ENCODE data around the gene SDC3. TPM values are rescaled to one million over a fixed set of nuclear protein-coding genes. Genes with fewer than 3 reads are reported as not detected.
"Not testable (repeated sequence)": the region's sequence is repeated elsewhere in the genome, so short reads cannot be mapped to it uniquely, and the experiment has no call there.

The SDC3 gene, protein sequence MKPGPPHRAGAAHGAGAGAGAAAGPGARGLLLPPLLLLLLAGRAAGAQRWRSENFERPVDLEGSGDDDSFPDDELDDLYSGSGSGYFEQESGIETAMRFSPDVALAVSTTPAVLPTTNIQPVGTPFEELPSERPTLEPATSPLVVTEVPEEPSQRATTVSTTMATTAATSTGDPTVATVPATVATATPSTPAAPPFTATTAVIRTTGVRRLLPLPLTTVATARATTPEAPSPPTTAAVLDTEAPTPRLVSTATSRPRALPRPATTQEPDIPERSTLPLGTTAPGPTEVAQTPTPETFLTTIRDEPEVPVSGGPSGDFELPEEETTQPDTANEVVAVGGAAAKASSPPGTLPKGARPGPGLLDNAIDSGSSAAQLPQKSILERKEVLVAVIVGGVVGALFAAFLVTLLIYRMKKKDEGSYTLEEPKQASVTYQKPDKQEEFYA
- total RNA-seq: 15.5 TPM

DNA sequence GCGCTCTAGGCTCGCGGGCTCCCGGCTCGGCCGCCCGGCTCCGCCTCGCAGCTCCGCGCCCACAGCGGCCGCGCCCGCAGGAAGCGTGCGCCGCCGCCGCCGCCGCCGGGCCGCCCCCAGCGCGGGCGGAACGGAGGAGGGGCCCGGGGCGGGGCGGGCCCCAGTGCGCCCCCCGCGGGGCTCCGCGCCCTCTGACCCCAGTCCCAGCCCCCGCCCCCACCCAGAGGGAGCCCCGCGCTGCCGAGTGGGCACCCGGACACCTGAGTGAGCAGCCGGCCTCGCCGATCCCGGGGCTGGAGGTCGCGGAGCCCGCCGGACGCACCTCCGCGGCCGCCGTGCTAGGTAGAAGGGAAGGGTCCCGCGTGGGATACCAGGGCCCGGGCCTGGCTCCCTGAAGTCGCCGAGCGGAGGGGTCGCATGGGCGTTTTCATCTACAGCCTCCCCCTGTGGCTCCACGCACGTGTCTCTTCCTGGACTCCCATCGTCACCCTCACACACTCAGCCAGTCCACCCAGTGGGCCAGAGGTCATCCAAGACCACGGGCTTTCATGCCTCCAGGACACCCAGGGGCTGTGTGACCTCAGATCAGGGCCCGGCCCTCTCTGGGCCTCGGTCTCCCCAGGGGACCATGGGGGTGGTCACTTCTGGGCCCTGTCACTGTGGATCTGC, at the start of gene SDC3:
Gene SDC3 (minus strand): TSS at position 63 of the 669 bp plus-strand sequence. CDS start 172 bp downstream, outside the sequence.
- DNase-seq: no peak

DNA sequence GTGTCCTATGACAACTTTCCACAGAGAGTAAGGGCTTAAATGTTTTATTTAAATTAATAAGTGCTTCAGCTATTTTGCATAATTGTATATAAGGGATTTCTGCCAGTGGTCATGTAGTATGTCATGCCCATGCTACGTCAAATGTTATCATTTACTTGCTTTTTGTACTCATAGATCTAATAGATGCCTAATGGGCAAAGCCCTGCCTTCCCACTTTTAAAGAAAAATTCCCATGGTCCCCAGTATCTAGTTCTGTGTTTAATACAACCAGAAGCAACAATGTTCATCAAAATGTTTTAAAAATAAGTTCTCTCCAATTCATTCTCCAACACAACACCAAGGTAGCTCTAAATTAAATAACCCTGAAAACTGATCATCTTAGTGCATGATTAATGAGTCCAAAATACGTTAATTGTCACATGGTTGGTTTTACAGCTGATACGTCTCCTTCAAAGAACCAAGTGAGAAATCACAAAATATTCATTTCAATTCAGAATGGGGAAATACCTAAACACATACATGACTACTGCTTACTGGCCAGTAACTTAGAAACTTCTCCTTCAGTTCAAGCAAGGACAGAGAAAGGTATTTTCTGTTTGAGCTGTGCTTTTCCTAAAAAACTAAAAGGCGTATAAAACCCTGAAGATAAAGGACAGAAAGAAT, 49.1 kb upstream of the SDC3 start:
- no peak for DNase-seq

DNA sequence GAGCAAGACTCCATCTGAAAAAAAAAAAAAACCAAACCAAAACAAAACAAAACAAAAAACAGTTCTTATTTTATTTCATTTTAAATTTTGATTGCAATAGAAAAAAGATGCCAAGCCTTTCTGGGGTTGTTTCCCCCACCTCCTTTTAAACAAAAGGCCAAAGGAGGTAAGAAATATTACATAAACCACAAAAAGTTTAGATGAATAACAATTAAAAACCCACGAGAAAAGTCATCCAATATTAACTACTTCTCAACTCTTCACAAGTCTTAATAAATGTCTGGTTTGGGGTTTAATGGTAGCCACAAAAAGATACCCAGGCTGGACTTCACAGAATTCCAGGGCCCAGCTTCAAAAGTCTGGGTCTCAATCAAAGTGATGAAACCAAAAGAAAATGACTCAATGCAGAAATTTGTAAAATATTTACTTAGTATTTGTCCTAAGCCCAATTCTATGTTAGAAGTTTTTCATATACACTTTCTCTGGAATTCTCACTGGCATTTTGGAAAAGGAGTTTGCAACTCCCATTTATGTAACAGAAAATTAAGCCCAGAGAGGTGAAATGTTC, 47.0 kb upstream of the SDC3 start:
- no peak for DNase-seq

DNA sequence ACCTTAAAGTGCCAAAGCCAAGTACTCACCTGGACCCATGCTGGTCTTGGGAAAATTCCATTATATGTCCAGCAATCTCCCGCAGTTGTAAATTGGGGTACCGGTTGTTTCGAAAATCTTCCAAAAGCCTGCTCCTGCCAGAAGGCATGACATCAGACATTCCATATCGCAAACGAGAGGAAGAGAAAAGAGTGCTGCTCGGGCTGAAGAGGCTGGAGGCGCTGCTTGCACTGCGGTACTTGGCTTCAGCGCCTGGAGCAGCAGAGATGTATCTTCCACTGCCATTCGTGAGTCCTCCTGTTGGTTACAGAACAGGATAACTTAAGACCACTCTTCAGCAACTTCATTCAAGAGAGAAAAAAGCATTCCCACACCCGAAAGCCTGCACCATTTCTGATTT, 45.1 kb upstream of the SDC3 start:
- no peak for DNase-seq

DNA sequence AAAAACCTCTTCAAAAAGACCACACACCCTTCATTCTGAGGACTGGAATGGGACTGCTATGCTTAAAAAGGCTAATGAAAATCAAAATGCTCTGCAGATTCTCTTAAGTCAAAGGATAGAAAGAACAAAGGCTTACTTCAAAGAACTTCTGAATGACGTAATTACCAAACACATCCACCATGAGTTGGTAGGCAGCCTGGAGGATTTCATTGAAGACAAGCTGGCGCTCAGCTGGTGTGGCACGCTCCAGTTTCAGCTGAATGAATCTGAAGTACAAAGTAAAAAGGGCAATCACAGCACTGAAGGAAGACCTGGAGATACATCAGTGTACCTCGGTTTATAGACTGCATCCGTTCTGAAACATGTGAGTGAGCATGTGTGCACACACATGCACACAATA, 43.5 kb upstream of the SDC3 start:
- peak; percentile 38 for DNase-seq

DNA sequence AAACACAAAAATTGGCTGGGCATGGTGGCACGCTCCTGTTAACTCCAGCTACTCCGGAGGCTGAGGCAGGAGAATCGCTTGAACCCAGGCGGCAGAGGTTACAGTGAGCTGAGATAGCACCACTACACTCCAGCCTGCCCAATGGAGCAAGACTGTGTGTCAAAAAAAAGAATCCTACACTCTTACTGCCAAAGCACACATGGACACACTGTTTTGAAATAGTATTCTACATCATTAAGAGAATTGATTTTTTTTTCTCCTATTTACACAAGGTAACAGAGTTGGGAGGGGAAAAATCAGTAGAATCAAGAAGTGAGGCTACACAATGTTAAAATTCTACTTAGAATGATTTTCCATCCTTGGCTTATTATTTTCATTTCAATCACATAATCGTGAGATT, 42.1 kb upstream of the SDC3 start:
- no peak for DNase-seq

DNA sequence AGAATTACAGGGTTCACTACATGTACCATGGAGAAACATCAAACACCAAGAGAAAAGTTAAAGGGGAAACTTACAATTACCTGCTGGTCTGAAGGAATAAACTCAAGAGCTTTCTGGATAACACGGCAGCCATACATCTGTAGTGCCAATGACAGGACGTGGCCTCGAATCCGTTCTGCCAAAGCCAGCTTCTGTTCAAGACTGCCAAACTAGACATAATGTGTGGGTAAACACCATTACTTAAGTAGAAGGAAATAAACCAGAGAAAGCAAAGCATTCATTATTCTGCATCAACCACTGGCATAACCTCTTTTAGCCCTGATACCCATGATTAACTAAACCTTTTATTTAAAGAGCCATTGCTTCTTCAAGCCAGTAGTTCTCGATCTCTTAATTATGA, 41.5 kb upstream of the SDC3 start:
- DNase-seq: no peak

DNA sequence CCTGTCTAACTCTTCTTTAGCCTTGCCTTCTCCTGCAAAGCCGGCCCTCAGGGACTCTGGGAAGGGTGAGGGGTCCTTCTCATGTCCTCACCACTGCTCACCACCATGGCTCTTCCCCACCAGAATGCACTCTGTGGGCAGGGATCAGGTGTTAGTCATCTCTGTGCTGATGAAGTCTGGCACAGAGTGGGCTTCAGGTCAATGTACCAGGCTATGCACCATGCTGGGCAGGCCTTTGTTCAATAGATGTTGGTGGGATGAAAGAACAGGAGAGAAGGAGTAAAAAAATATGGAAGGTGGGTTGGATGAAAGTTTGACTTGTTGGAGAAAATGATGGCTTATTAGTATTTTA, 40.9 kb upstream of the SDC3 start:
- not testable (repeated sequence) for DNase-seq

DNA sequence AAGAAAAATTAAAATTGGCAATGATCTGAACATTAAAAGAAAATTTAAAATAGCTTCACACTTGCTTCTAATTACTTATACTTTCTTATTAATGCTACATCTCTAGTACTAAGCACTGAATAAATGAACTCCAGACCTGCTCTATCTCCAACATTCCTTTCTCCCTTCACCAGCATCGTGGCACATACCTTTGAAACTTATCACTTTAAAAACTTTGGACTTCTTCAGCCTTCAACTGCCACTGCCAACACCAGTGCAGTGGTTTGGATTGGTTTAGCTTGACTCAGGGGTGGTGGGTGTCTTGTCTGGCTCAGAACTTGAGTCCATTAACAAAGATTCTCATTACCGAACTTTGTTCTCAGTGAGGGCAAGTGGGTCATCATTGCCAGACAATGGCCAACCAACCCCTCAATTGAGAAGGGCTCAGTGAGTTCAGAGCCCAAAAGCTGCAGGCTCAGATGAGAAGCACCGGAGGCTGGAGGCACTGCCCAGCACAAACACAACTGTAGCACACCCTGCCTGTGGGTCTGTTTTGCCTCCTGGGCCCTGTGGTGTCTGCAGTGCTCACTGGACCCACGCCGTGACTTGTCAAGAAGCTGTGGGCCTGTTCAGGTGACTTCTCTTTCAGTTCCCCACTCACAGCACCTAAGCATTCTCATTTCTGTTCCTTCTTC, 40.4 kb upstream of the SDC3 start:
- DNase-seq: not testable (repeated sequence)

DNA sequence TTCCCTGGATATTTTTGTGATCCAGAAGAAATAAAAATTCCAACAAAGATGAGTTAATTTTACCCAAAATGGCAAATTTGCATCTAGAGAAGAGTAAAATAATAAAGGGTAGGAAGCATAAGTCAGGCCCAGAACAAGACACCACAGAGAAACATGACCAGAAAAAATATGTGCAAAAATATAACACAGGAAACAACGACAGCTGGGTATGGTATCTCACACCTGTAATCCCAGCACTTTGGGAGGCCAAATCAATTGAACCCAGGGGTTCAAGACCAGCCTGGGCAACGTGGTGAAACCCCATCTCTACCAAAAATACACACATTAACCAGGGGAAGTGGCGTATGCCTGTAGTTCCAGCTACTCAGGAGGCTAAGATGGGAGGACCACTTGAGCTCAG, 39.7 kb upstream of the SDC3 start:
- DNase-seq: no peak

DNA sequence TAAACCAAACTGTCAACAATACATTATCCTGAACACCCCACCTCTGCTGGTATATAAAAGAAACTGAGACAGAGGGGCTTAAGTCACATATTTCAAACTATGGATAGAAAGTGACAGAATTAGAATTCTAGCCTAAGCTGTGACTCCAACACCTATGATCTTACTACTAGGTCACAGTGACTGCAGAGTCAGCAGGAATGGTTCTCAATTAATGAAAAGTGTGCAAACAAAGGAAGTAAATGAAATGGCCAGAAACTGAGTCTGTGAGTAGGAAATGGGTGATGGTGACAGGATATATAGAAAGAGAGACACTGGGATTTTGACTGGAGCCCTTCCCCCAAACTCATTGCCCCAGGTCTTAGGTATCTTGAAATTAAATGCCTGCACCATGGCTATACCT, 38.7 kb upstream of the SDC3 start:
- DNase-seq: no peak

DNA sequence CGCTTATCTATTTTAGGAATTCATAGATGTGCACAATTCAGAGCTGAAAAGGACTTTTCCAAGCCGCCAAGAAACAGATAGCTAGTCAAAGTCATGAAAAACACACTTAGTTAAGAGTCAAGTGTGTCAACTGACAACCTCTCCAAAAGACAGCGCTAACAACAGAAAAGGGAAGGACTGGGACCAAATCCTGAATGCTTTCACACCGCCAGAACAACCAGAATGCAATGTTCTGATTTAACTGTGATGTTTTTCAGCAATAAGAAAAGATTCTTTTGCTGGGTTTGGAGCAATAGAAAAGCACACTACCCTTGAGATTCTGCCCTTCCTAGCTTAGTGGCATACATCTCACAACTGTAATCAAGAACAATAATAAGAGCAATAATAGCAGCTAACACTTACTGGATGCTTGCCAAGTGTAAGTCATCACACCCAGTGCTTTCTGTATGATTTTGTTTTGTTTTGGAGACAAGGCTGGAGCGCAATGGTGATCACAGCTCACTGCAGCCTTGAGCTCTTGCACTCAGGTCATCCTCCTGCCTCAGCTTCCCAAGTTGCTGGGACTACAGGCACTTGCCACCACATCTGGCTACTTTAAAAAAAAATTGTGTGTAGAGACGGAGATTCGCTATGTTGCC, 33.9 kb upstream of the SDC3 start:
- DNase-seq: no peak

DNA sequence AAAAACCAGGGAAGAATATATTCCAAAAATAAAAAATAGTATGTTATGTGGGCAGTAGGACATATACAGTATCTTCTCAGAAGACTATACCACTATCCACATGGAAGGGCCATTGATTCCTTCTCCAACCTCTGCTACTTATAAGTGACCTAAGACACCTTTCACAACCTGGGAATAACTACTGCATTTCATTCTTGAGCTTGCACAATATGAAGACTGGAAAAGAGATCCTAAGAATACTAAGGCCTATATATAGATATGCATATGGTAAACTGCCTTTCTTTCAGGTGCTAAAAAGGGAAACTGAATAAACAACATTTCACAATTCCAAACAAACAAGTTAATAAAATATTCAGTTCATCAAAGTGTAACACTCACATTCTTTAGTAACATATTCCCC, 32.0 kb upstream of the SDC3 start:
- DNase-seq: no peak

DNA sequence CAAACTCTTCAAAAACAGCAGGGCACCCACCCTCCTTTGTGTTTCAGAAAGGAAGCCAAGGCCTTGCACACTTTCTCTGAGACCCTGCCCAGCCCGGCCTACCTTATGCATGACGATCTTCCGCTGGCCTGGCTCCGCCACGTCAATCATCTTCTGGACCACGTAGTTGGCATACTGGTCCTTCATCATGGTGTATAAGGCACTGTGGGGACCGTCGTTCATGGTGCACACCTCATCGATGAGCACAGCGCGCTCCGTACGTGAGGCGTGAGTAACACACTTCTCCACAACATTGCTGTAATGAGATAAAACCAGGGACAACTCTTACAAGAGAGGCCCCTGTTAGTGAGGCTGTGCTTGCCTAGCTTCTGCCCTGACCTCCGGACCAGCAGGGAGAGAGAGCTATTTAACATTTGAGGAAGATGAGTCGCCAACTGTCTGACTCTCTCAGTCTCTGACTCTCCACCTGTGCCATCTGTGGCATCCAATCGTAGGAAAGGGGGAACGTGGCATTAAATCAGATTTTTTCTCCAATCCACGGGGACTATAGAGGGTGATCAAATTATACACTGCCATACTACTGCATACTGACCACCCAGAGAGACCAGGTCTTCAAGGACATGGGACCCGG, 28.1 kb upstream of the SDC3 start:
- no peak for DNase-seq

DNA sequence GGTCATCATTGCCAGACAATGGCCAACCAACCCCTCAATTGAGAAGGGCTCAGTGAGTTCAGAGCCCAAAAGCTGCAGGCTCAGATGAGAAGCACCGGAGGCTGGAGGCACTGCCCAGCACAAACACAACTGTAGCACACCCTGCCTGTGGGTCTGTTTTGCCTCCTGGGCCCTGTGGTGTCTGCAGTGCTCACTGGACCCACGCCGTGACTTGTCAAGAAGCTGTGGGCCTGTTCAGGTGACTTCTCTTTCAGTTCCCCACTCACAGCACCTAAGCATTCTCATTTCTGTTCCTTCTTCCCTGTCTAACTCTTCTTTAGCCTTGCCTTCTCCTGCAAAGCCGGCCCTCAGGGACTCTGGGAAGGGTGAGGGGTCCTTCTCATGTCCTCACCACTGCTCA, 27.2 kb upstream of the SDC3 start:
- not testable (repeated sequence) for DNase-seq

DNA sequence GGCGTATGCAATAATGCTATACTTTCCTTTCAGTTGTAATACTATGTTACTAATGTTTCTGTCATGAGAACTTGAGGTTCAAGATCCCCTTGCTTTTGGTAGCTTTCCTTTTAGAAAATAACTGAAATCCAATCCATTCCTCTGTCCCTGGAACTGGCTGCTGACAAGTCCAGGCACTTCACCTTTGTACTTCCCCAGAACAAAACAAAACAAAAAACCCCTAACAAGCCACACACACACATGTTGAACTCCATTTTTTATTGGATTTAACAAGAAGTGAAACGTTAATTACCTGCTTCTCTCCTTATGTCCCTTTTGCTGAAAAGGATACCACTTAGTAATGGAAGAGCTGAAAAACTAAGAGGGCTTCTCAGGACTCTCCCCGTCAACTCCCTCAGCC, 26.1 kb upstream of the SDC3 start:
- no peak for DNase-seq

DNA sequence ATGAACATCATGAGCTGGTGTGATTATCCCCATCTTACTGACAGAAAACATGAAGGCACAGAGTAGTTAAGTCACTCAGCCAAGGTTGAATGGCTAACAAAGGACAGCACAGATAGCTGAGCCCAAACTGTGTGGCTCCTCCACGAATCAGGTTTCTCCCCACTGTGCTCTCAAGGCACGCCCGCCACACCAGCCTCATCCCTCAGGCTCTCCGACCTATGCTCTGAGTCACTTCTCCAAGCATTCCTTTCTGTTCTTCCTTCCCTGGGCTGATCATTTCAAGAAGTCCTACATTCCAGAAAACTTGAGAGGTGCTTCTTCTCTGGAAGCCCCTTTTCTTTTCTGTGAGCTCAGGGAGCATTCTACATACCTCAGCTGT, 25.3 kb upstream of the SDC3 start:
- DNase-seq: no peak

DNA sequence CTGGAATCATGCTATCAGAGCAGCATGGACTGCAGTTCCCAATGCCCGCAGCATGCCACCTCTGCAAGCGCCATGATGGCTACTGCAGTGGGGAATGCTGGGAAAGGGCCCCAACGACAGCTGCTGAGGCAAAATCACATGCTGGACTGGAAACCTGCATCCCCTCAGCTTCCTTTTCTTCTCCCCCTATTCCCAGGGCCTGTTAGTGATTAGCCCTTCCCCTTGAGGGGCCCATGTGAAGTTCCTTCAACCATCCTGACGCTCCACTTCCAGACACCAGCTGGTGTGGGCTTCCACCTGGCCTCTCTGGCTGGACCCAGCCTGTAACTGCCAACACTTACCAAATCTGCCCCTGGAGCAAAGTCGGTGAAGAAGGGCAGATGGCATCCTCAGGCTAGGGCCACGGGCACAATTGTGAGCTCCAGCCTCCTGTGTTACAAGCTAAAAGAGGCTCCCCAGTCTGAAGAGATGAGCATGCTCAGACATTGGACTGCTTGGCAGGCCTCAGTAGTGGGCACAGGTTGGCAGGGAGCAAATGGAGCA, 22.1 kb upstream of the SDC3 start:
- DNase-seq: no peak

DNA sequence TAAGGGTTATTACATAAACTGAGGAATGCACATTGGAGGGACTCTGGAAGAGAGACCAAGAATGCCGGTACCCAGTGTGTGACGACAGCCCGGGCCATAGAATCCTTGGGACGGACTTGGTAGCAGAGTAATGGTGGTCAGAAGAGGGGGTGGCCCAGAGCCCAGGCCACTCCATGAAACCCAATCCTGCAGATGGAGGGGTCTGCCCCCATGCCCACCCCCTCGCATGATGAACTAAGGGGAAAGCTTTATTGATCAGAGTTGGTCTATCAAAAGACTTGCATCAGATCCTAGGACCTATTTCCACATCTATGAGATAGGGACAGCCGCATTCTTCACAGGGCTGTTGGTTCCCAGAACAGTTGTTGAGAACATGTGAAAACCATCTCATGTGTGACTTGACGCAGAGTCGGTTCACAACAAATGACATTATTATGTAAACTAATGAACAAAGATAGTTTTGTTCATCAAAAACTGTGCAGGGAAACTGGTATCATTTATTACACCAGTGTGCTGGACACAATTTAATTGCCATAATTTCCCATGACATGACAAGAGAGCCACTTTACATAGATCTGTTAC, 21.5 kb upstream of the SDC3 start:
- DNase-seq: no peak

DNA sequence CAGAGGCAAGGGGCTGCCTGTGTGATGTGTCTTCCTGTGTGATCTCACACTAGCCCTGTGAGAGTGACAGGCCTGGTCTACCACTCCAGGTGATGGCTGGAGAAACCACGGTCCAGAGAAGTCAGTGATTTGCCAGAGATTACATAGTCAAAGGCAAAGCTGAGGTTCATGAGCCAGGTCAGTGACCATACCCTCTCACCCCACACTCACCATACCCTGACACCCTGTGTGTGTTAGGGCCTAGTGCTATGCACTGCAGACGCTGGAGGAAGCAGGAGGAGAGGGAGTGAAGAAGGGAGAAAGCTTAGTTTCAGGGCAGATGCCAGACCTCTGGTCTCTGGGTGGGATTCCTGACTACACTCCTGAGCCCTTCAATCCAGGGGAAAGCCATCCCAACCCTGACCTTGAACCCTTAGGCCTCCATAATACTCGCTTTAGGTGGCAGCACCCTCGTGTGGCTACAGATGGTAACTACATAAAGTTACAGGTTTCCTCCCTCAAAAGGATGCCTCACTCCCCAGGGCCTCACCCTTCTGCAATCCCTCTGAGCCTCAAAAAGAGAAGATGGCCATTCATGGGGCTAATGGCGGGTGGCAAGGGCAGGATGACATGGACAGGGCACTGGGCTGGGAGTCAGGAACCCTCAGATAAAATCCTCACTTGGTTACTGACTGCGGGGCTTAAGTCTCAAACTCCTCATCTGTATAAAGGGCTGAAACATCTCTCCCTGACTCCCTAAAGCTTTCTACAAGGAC, 20.8 kb upstream of the SDC3 start:
- DNase-seq: no peak
